ENCODE data around the gene CPNE5.

CPNE5 gene

GRCh38 chr6:36805096-36805797 lies 34.0 kb downstream of the CPNE5 start:
- Histone ChIP-seq H3K27me3 (ENCODE audit: control insufficient read depth in 1 of 2, insufficient read depth in 2 of 2, low read length in 2 of 2) (peaks cover 0 to 5% of the 10 kb centered on the region in 2 donors), H3K36me3 (ENCODE audit: control insufficient read depth in 1 of 2, insufficient read depth in 2 of 2, low read length in 2 of 2) (no peaks in the 10 kb centered on the region), H3K4me1 (ENCODE audit: control insufficient read depth in 1 of 2, insufficient read depth in 2 of 2, low read length in 2 of 2) (no peaks in the 10 kb centered on the region), H3K9ac (ENCODE audit: low read depth in 1 of 2, low read length in 2 of 2) (no peak overlapping the region), H3K9me3 (ENCODE audit: control insufficient read depth in 1 of 2, low read length in 2 of 2) (no peaks in the 10 kb centered on the region), H3K4me3 (ENCODE audit: low read depth in 1 of 2, low read length in 2 of 2) (no peak overlapping the region), H3K27ac (ENCODE audit: low read depth, low read length) (no peak overlapping the region)

GRCh38 chr6:36804563-36804962 lies 34.7 kb downstream of the CPNE5 start:
- no peaks in the 10 kb centered on the region for H3K4me1 ChIP-seq (ENCODE audit: control insufficient read depth in 1 of 2, insufficient read depth in 2 of 2, low read length in 2 of 2)
- peaks cover 0 to 5% of the 10 kb centered on the region in 2 donors for H3K27me3 ChIP-seq (ENCODE audit: control insufficient read depth in 1 of 2, insufficient read depth in 2 of 2, low read length in 2 of 2)
- H3K36me3 ChIP-seq (ENCODE audit: control insufficient read depth in 1 of 2, insufficient read depth in 2 of 2, low read length in 2 of 2) = no peaks in the 10 kb centered on the region
- H3K4me3 ChIP-seq (ENCODE audit: low read depth in 1 of 2, low read length in 2 of 2) = no peak overlapping the region
- no peak overlapping the region for H3K27ac ChIP-seq (ENCODE audit: low read depth, low read length)
- H3K9ac ChIP-seq (ENCODE audit: low read depth in 1 of 2, low read length in 2 of 2) = no peak overlapping the region
- no peaks in the 10 kb centered on the region for H3K9me3 ChIP-seq (ENCODE audit: control insufficient read depth in 1 of 2, low read length in 2 of 2)

- Histone ChIP-seq H3K4me3 (ENCODE audit: low read depth in 1 of 2, low read length in 2 of 2) (no peak overlapping the region), H3K4me1 (ENCODE audit: control insufficient read depth in 1 of 2, insufficient read depth in 2 of 2, low read length in 2 of 2) (no peaks in the 10 kb centered on the region), H3K27ac (ENCODE audit: low read depth, low read length) (no peak overlapping the region), H3K9ac (ENCODE audit: low read depth in 1 of 2, low read length in 2 of 2) (no peak overlapping the region), H3K36me3 (ENCODE audit: control insufficient read depth in 1 of 2, insufficient read depth in 2 of 2, low read length in 2 of 2) (no peaks in the 10 kb centered on the region), H3K27me3 (ENCODE audit: control insufficient read depth in 1 of 2, insufficient read depth in 2 of 2, low read length in 2 of 2) (peaks cover 0 to 5% of the 10 kb centered on the region in 2 donors), H3K9me3 (ENCODE audit: control insufficient read depth in 1 of 2, low read length in 2 of 2) (no peaks in the 10 kb centered on the region)
Measured at GRCh38 chr6:36803908-36804307, 35.3 kb downstream of the CPNE5 start.

GRCh38 chr6:36803482-36803881 lies 35.8 kb downstream of the CPNE5 start:
- peaks cover 0 to 5% of the 10 kb centered on the region in 2 donors for H3K27me3 ChIP-seq (ENCODE audit: control insufficient read depth in 1 of 2, insufficient read depth in 2 of 2, low read length in 2 of 2)
- no peaks in the 10 kb centered on the region for H3K9me3 ChIP-seq (ENCODE audit: control insufficient read depth in 1 of 2, low read length in 2 of 2)
- no peak overlapping the region for H3K27ac ChIP-seq (ENCODE audit: low read depth, low read length)
- H3K4me3 ChIP-seq (ENCODE audit: low read depth in 1 of 2, low read length in 2 of 2) = no peak overlapping the region
- H3K4me1 ChIP-seq (ENCODE audit: control insufficient read depth in 1 of 2, insufficient read depth in 2 of 2, low read length in 2 of 2) = no peaks in the 10 kb centered on the region
- no peak overlapping the region for H3K9ac ChIP-seq (ENCODE audit: low read depth in 1 of 2, low read length in 2 of 2)
- no peaks in the 10 kb centered on the region for H3K36me3 ChIP-seq (ENCODE audit: control insufficient read depth in 1 of 2, insufficient read depth in 2 of 2, low read length in 2 of 2)

GRCh38 chr6:36800223-36801076 lies 38.8 kb downstream of the CPNE5 start:
- no peaks in the 10 kb centered on the region for H3K4me1 ChIP-seq (ENCODE audit: control insufficient read depth in 1 of 2, insufficient read depth in 2 of 2, low read length in 2 of 2)
- H3K27ac ChIP-seq (ENCODE audit: low read depth, low read length) = no peak overlapping the region
- no peak overlapping the region for H3K4me3 ChIP-seq (ENCODE audit: low read depth in 1 of 2, low read length in 2 of 2)
- H3K9me3 ChIP-seq (ENCODE audit: control insufficient read depth in 1 of 2, low read length in 2 of 2) = no peaks in the 10 kb centered on the region
- no peaks in the 10 kb centered on the region for H3K36me3 ChIP-seq (ENCODE audit: control insufficient read depth in 1 of 2, insufficient read depth in 2 of 2, low read length in 2 of 2)
- H3K27me3 ChIP-seq (ENCODE audit: control insufficient read depth in 1 of 2, insufficient read depth in 2 of 2, low read length in 2 of 2) = peaks cover 0 to 4% of the 10 kb centered on the region in 2 donors
- no peak overlapping the region for H3K9ac ChIP-seq (ENCODE audit: low read depth in 1 of 2, low read length in 2 of 2)

GRCh38 chr6:36798852-36799251 lies 40.4 kb downstream of the CPNE5 start:
- Histone ChIP-seq H3K9ac (ENCODE audit: low read depth in 1 of 2, low read length in 2 of 2) (no peak overlapping the region), H3K9me3 (ENCODE audit: control insufficient read depth in 1 of 2, low read length in 2 of 2) (no peaks in the 10 kb centered on the region), H3K27me3 (ENCODE audit: control insufficient read depth in 1 of 2, insufficient read depth in 2 of 2, low read length in 2 of 2) (no peaks in the 10 kb centered on the region), H3K4me3 (ENCODE audit: low read depth in 1 of 2, low read length in 2 of 2) (no peak overlapping the region), H3K4me1 (ENCODE audit: control insufficient read depth in 1 of 2, insufficient read depth in 2 of 2, low read length in 2 of 2) (no peaks in the 10 kb centered on the region), H3K27ac (ENCODE audit: low read depth, low read length) (no peak overlapping the region), H3K36me3 (ENCODE audit: control insufficient read depth in 1 of 2, insufficient read depth in 2 of 2, low read length in 2 of 2) (no peaks in the 10 kb centered on the region)

- Histone ChIP-seq H3K27me3 (ENCODE audit: control insufficient read depth in 1 of 2, insufficient read depth in 2 of 2, low read length in 2 of 2) (no peaks in the 10 kb centered on the region), H3K4me3 (ENCODE audit: low read depth in 1 of 2, low read length in 2 of 2) (no peak overlapping the region), H3K9me3 (ENCODE audit: control insufficient read depth in 1 of 2, low read length in 2 of 2) (no peaks in the 10 kb centered on the region), H3K9ac (ENCODE audit: low read depth in 1 of 2, low read length in 2 of 2) (no peak overlapping the region), H3K36me3 (ENCODE audit: control insufficient read depth in 1 of 2, insufficient read depth in 2 of 2, low read length in 2 of 2) (no peaks in the 10 kb centered on the region), H3K27ac (ENCODE audit: low read depth, low read length) (no peak overlapping the region), H3K4me1 (ENCODE audit: control insufficient read depth in 1 of 2, insufficient read depth in 2 of 2, low read length in 2 of 2) (no peaks in the 10 kb centered on the region)
Measured at GRCh38 chr6:36797653-36798052, 41.6 kb downstream of the CPNE5 start.

GRCh38 chr6:36797055-36797454 lies 42.2 kb downstream of the CPNE5 start:
- Histone ChIP-seq H3K9me3 (ENCODE audit: control insufficient read depth in 1 of 2, low read length in 2 of 2) (no peaks in the 10 kb centered on the region), H3K4me1 (ENCODE audit: control insufficient read depth in 1 of 2, insufficient read depth in 2 of 2, low read length in 2 of 2) (no peaks in the 10 kb centered on the region), H3K27me3 (ENCODE audit: control insufficient read depth in 1 of 2, insufficient read depth in 2 of 2, low read length in 2 of 2) (no peaks in the 10 kb centered on the region), H3K36me3 (ENCODE audit: control insufficient read depth in 1 of 2, insufficient read depth in 2 of 2, low read length in 2 of 2) (no peaks in the 10 kb centered on the region), H3K4me3 (ENCODE audit: low read depth in 1 of 2, low read length in 2 of 2) (no peak overlapping the region), H3K27ac (ENCODE audit: low read depth, low read length) (no peak overlapping the region), H3K9ac (ENCODE audit: low read depth in 1 of 2, low read length in 2 of 2) (no peak overlapping the region)

GRCh38 chr6:36794713-36795065 lies 44.6 kb downstream of the CPNE5 start:
- Histone ChIP-seq H3K9me3 (ENCODE audit: control insufficient read depth in 1 of 2, low read length in 2 of 2) (no peaks in the 10 kb centered on the region), H3K4me1 (ENCODE audit: control insufficient read depth in 1 of 2, insufficient read depth in 2 of 2, low read length in 2 of 2) (no peaks in the 10 kb centered on the region), H3K27me3 (ENCODE audit: control insufficient read depth in 1 of 2, insufficient read depth in 2 of 2, low read length in 2 of 2) (no peaks in the 10 kb centered on the region), H3K9ac (ENCODE audit: low read depth in 1 of 2, low read length in 2 of 2) (no peak overlapping the region), H3K4me3 (ENCODE audit: low read depth in 1 of 2, low read length in 2 of 2) (no peak overlapping the region), H3K27ac (ENCODE audit: low read depth, low read length) (no peak overlapping the region), H3K36me3 (ENCODE audit: control insufficient read depth in 1 of 2, insufficient read depth in 2 of 2, low read length in 2 of 2) (no peaks in the 10 kb centered on the region)

GRCh38 chr6:36793913-36794712 lies 45.1 kb downstream of the CPNE5 start:
- Histone ChIP-seq H3K36me3 (ENCODE audit: control insufficient read depth in 1 of 2, insufficient read depth in 2 of 2, low read length in 2 of 2) (no peaks in the 10 kb centered on the region), H3K9ac (ENCODE audit: low read depth in 1 of 2, low read length in 2 of 2) (no peak overlapping the region), H3K27ac (ENCODE audit: low read depth, low read length) (no peak overlapping the region)

More at GRCh38 chr6:36793913-36794712, 45.1 kb downstream of the CPNE5 start:
- H3K27me3 ChIP-seq (ENCODE audit: control insufficient read depth in 1 of 2, insufficient read depth in 2 of 2, low read length in 2 of 2) = peaks cover 0 to 5% of the 10 kb centered on the region in 2 donors
- H3K9me3 ChIP-seq (ENCODE audit: control insufficient read depth in 1 of 2, low read length in 2 of 2) = no peaks in the 10 kb centered on the region
- H3K4me3 ChIP-seq (ENCODE audit: low read depth in 1 of 2, low read length in 2 of 2) = no peak overlapping the region
- H3K4me1 ChIP-seq (ENCODE audit: control insufficient read depth in 1 of 2, insufficient read depth in 2 of 2, low read length in 2 of 2) = no peaks in the 10 kb centered on the region
